Measurements from ENCODE around the gene LTBP1.

GRCh38 chr2:32915694-32916093 lies 31.1 kb upstream of the LTBP1 start:
- TF ChIP-seq, protein P1, sequence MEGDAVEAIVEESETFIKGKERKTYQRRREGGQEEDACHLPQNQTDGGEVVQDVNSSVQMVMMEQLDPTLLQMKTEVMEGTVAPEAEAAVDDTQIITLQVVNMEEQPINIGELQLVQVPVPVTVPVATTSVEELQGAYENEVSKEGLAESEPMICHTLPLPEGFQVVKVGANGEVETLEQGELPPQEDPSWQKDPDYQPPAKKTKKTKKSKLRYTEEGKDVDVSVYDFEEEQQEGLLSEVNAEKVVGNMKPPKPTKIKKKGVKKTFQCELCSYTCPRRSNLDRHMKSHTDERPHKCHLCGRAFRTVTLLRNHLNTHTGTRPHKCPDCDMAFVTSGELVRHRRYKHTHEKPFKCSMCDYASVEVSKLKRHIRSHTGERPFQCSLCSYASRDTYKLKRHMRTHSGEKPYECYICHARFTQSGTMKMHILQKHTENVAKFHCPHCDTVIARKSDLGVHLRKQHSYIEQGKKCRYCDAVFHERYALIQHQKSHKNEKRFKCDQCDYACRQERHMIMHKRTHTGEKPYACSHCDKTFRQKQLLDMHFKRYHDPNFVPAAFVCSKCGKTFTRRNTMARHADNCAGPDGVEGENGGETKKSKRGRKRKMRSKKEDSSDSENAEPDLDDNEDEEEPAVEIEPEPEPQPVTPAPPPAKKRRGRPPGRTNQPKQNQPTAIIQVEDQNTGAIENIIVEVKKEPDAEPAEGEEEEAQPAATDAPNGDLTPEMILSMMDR (IDR thresholded peaks at IDR 0.05; ENCODE audit: low read depth, low read length, poor library complexity, severe bottlenecking) = no peak
- TF ChIP-seq EZH2phosphoT487 (IDR thresholded peaks at IDR 0.05; ENCODE audit: borderline replicate concordance, low read length) = no peak

Measured in DOHH2 (cell line).